ENCODE measurements around the gene DNAJC30. TPM values are rescaled to one million over a fixed set of nuclear protein-coding genes. Genes with fewer than 3 reads are reported as not detected.

DNAJC30 gene
- total RNA-seq, 1 experiment from 2014 or later, result 2.9 TPM

DNA sequence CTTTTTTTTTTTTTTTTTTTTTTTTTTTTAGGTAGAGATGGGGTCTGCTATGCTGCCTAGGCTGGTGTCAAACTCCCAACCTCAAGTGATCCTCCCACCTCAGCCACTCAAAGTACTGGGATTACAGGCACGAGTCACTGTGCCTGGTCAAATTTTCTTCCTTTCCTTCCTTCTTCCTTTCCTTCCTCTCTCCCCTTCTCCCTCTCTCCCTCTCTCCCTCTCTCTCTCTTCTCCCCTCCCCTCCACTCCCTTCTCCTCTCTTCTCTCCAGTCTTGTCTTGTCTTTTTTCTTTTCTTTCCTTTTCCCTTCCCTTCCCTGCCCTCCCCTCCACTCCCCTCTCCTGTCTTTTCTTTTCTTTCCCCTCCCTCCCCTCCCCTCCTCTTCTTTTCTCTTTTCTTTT, 51.7 kb downstream of the DNAJC30 start:
- BruUV-seq (replicated peaks), result no TSS peak
- no peak overlapping the region for H3K27ac ChIP-seq (ENCODE audit: low read length)
- CTCF ChIA-PET, result interaction anchor here (0.6 to 0.7 kb wide), 2 partner anchors 19 to 94 kb away, joined by 3 read pairs; no protein-coding TSS in a partner anchor
- intact Hi-C loops (cut with micrococcal nuclease), result no loop called here
- H3K9me2 ChIP-seq (replicated peaks; ENCODE audit: low read length), result no peaks in the 10 kb centered on the region
- ATAC-seq (no peak), DNase-seq (no peak)
- no peaks in the 10 kb centered on the region for H3K9me3 ChIP-seq (ENCODE audit: low read length)
- no peak overlapping the region for H3K9ac ChIP-seq (ENCODE audit: low read length)
- peaks cover 3% of the 10 kb centered on the region; the same call in 1 of the 2 replicates for H3K4me1 ChIP-seq (ENCODE audit: insufficient read depth, low read length)
- H3K4me3 ChIP-seq (ENCODE audit: low read length), result no peak overlapping the region
- H3K36me3 ChIP-seq (ENCODE audit: low read depth, low read length), result no peaks in the 10 kb centered on the region
- no peaks in the 10 kb centered on the region for H3K27me3 ChIP-seq (ENCODE audit: low read length)
- H3K79me2 ChIP-seq (ENCODE audit: low read length), result no peaks in the 10 kb centered on the region
- no peak overlapping the region for H3K4me2 ChIP-seq (ENCODE audit: low read length)
- POLR2A ChIA-PET (ENCODE audit: unreplicated experiment), result no interaction called here
- H4K20me1 ChIP-seq (ENCODE audit: low read length), result no peaks in the 10 kb centered on the region
- no peak overlapping the region for H2AFZ ChIP-seq (ENCODE audit: low read length)
- TF ChIP-seq EZH2 (IDR thresholded peaks at IDR 0.05; ENCODE audit: low read length, unreplicated experiment), result no peak
- TF ChIP-seq EZH2phosphoT487 (IDR thresholded peaks at IDR 0.05; ENCODE audit: borderline replicate concordance, low read length), result no peak
- TF ChIP-seq, protein P1, sequence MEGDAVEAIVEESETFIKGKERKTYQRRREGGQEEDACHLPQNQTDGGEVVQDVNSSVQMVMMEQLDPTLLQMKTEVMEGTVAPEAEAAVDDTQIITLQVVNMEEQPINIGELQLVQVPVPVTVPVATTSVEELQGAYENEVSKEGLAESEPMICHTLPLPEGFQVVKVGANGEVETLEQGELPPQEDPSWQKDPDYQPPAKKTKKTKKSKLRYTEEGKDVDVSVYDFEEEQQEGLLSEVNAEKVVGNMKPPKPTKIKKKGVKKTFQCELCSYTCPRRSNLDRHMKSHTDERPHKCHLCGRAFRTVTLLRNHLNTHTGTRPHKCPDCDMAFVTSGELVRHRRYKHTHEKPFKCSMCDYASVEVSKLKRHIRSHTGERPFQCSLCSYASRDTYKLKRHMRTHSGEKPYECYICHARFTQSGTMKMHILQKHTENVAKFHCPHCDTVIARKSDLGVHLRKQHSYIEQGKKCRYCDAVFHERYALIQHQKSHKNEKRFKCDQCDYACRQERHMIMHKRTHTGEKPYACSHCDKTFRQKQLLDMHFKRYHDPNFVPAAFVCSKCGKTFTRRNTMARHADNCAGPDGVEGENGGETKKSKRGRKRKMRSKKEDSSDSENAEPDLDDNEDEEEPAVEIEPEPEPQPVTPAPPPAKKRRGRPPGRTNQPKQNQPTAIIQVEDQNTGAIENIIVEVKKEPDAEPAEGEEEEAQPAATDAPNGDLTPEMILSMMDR (conservative IDR thresholded peaks at IDR 0.05; ENCODE audit: low read depth, low read length), result no peak
- no peaks in the 10 kb centered on the region for H3F3A ChIP-seq (ENCODE audit: low read length, unreplicated experiment)

Small RNA genes lying within 50 kb of the gene (microRNA-seq; reads per million reads assigned to microRNA genes)
- not detected for gene MIR4284 (ENCODE audit: unreplicated experiment)

Other genes starting within 250 kb of the DNAJC30 start
- 0.12 and 0.87 TPM in 2 replicates for gene FZD9, start 249.7 kb downstream of the DNAJC30 start, total RNA-seq (2014; rRNA removed)
- gene BAZ1B, start 161.2 kb downstream of the DNAJC30 start, total RNA-seq (2014; rRNA removed), result 45.5 and 62.5 TPM in 2 replicates
- 41.0 and 46.5 TPM in 2 replicates for gene BCL7B, start 125.8 kb downstream of the DNAJC30 start, total RNA-seq (2014; rRNA removed)
- gene TBL2, start 104.9 kb downstream of the DNAJC30 start, total RNA-seq (2014; rRNA removed), result 62.8 and 73.0 TPM in 2 replicates
- gene MLXIPL, start 58.9 kb downstream of the DNAJC30 start, total RNA-seq (2014; rRNA removed), result 4.7 and 6.9 TPM in 2 replicates
- gene VPS37D, start 15.6 kb downstream of the DNAJC30 start, total RNA-seq (2014; rRNA removed), result 6.3 and 7.7 TPM in 2 replicates
- 124 and 138 TPM in 2 replicates for gene BUD23, start 144 bp upstream of the DNAJC30 start, total RNA-seq (2014; rRNA removed)
- 145 and 163 TPM in 2 replicates for gene STX1A, start 36.2 kb upstream of the DNAJC30 start, total RNA-seq (2014; rRNA removed)
- 38.6 and 41.4 TPM in 2 replicates for gene ABHD11, start 55.3 kb upstream of the DNAJC30 start, total RNA-seq (2014; rRNA removed)
- 51.6 and 70.7 TPM in 2 replicates for gene CLDN3, start 86.8 kb upstream of the DNAJC30 start, total RNA-seq (2014; rRNA removed)
- 656 and 724 TPM in 2 replicates for gene CLDN4, start 147.5 kb upstream of the DNAJC30 start, total RNA-seq (2014; rRNA removed)
- 0.35 and 3.3 TPM in 2 replicates for gene METTL27, start 159.1 kb upstream of the DNAJC30 start, total RNA-seq (2014; rRNA removed)
- gene TMEM270, start 177.7 kb upstream of the DNAJC30 start, total RNA-seq (2014; rRNA removed), result 3.8 TPM in 1 of 2 replicates, not detected in the other

Measured in PC-3 (cell line).